HEK293T (cell line): Measurements from ENCODE around the gene SKA2.
A peak's percentile ranks its signal among the peaks of the same experiment; 100 is the strongest.

Experiments
- CTBP1 ChIP-seq: fragments of 450-650 bp; IDR thresholded peaks from 2 replicates; pipeline ENCODE4 v1.6.1; 2016; ENCODE audit warnings: borderline replicate concordance
- HDGF ChIP-seq: fragments of 450-650 bp; IDR thresholded peaks from 2 replicates; pipeline ENCODE4 v1.6.1; 2017; ENCODE audit warnings: antibody characterized with exemption, borderline replicate concordance
- NFRKB ChIP-seq: fragments of 450-650 bp; IDR thresholded peaks from 2 replicates; pipeline ENCODE4 v1.6.1; 2016; ENCODE audit warnings: mild to moderate bottlenecking, moderate library complexity
- SP1 ChIP-seq: fragments of 450-650 bp; IDR thresholded peaks from 2 replicates; pipeline ENCODE4 v1.6.1; 2017

- 0 out of 2 replicates have a peak, but pooled peaks have one; percentile 11 for TF ChIP-seq HDGF
- TF ChIP-seq CTBP1 = no peak
- no peak for TF ChIP-seq SP1
- TF ChIP-seq NFRKB = no peak
Observed at GRCh38 chr17:59106463-59107305, 48.3 kb downstream of the SKA2 start, which contains the start of gene TRIM37.
